GM23338 (cell line): ENCODE measurements around the gene ALOX12. TPM values are rescaled to one million over a fixed set of nuclear protein-coding genes. Genes with fewer than 3 reads are reported as not detected.
"Not testable (repeated sequence)": the region's sequence is repeated elsewhere in the genome, so short reads cannot be mapped to it uniquely, and the experiment has no call there.

Source experiments
- ATAC-seq: fragments of 200-7000 bp; cut with Tn5 transposase; 3 replicates; pipeline ENCODE4 v1.9.1; 2020
- DNase-seq: peaks from one replicate; pipeline ENCODE4 v3.0.0-alpha.2; 2015; ENCODE audit warnings: low spot score
- H2AFZ ChIP-seq: fragments of 200-600 bp; sonication (generic); 2 replicates; pipeline ENCODE4 v1.8.0; 2016; ENCODE audit warnings: antibody characterized with exemption, mild to moderate bottlenecking, moderate library complexity
- H3F3A ChIP-seq: fragments of 200-600 bp; sonication (generic); replicated peaks from 2 replicates; pipeline ENCODE4 v1.8.0; 2017; ENCODE audit warnings: antibody characterized with exemption, mixed run types, low read depth
- H3K27ac ChIP-seq: fragments of 200-600 bp; sonication (generic); 2 replicates; pipeline ENCODE4 v1.6.1; 2016; ENCODE audit warnings: low read depth
- H3K27me3 ChIP-seq: fragments of 200-600 bp; sonication (generic); 2 replicates; pipeline ENCODE4 v1.8.0; 2016; ENCODE audit warnings: mild to moderate bottlenecking, mixed run types, moderate library complexity; ENCODE audit not compliant: insufficient read depth
- H3K36me3 ChIP-seq: fragments of 200-600 bp; sonication (generic); 2 replicates; pipeline ENCODE4 v1.8.0; 2016; ENCODE audit warnings: mild to moderate bottlenecking; ENCODE audit not compliant: insufficient read depth
- H3K4me1 ChIP-seq: fragments of 200-600 bp; sonication (generic); 2 replicates; pipeline ENCODE4 v1.8.0; 2016; ENCODE audit warnings: mild to moderate bottlenecking, moderate library complexity; ENCODE audit not compliant: insufficient read depth
- H3K4me2 ChIP-seq: fragments of 200-600 bp; sonication (generic); 2 replicates; pipeline ENCODE4 v1.7.1; 2017; ENCODE audit warnings: mixed run types
- H3K4me3 ChIP-seq: fragments of 200-600 bp; sonication (generic); 2 replicates; pipeline ENCODE4 v1.6.1; 2016; ENCODE audit warnings: mixed run types
- H3K79me2 ChIP-seq: fragments of 200-600 bp; sonication (generic); replicated peaks from 2 replicates; pipeline ENCODE4 v1.8.0; 2017; ENCODE audit warnings: mild to moderate bottlenecking; ENCODE audit not compliant: insufficient read depth
- H3K9me2 ChIP-seq: fragments of 200-600 bp; sonication (generic); 2 replicates; pipeline ENCODE4 v1.8.0; 2017; ENCODE audit not compliant: insufficient read depth
- H4K20me1 ChIP-seq: fragments of 200-600 bp; sonication (generic); replicated peaks from 2 replicates; pipeline ENCODE4 v1.8.0; 2017; ENCODE audit warnings: mild to moderate bottlenecking; ENCODE audit not compliant: insufficient read depth
- H3K27ac Mint-ChIP-seq: 2 replicates; pipeline ENCODE4 v1.8.0; 2020; ENCODE audit warnings: inconsistent platforms, mild to moderate bottlenecking, moderate library complexity, mixed read lengths
- H3K27me3 Mint-ChIP-seq: 3 replicates; pipeline ENCODE4 v1.8.0; 2022; ENCODE audit warnings: low read depth, mild to moderate bottlenecking, moderate library complexity, mixed read lengths, inconsistent platforms; ENCODE audit not compliant: insufficient read depth, poor library complexity
- H3K36me3 Mint-ChIP-seq: 3 replicates; pipeline ENCODE4 v1.8.0; 2021; ENCODE audit warnings: low read depth, mild to moderate bottlenecking, inconsistent platforms, moderate library complexity, mixed read lengths
- H3K4me1 Mint-ChIP-seq: 3 replicates; pipeline ENCODE4 v1.8.0; 2020; ENCODE audit warnings: mild to moderate bottlenecking, inconsistent platforms, mixed read lengths
- H3K4me3 Mint-ChIP-seq: 3 replicates; pipeline ENCODE4 v1.8.0; 2021; ENCODE audit warnings: moderate library complexity, mild to moderate bottlenecking, inconsistent platforms, mixed read lengths
- H3K9me3 Mint-ChIP-seq: 3 replicates; pipeline ENCODE4 v1.8.0; 2020; ENCODE audit warnings: moderate library complexity, mild to moderate bottlenecking, inconsistent platforms, mixed read lengths
- EZH2 ChIP-seq: fragments of 200-600 bp; sonication (generic); IDR thresholded peaks from one replicate; pipeline ENCODE4 v1.8.0; 2017; ENCODE audit warnings: antibody characterized with exemption, mild to moderate bottlenecking, low read depth; ENCODE audit not compliant: unreplicated experiment
- JUNB ChIP-seq: IDR thresholded peaks from one replicate; pipeline ENCODE4 v1.6.1; 2016; ENCODE audit warnings: antibody characterized with exemption; ENCODE audit not compliant: unreplicated experiment
- POLR2AphosphoS5 ChIP-seq: IDR thresholded peaks from 2 replicates; pipeline ENCODE4 v1.6.1; 2016; ENCODE audit warnings: antibody characterized with exemption, low read depth
- ZNF114 ChIP-seq: fragments of 250-450 bp; sonication (Bioruptor Pico); IDR thresholded peaks from 2 replicates; pipeline ENCODE4 v1.5.0; 2020; ENCODE audit warnings: mild to moderate bottlenecking, moderate library complexity
- polyA plus RNA-seq: library from polyadenylated mRNA; unstranded; fragments of >200 nt; fragmentation: Nextera tagmentation; extraction: Ambion mirVana; gene quantifications from 2 replicates; pipeline ENCODE4 v1.2.1, GENCODE V29; 2016
- total RNA-seq: library from RNA; depleted of rRNA; stranded (reverse); fragments of >200 nt; shearing (Covaris generic); gene quantifications from 2 replicates; pipeline ENCODE4 v1.2.3, GENCODE V29; 2014
- TF ChIP-seq, protein P1 (sequence below): fragments of 250-450 bp; sonication (Bioruptor Pico); IDR thresholded peaks from 2 replicates; pipeline ENCODE4 v1.5.0; 2020; ENCODE audit warnings: mild to moderate bottlenecking, moderate library complexity

The ALOX12 gene
- total and polyA plus RNA-seq, 2 experiments from 2014 or later = 1.2 to 1.8 TPM

- TF ChIP-seq, protein P1, sequence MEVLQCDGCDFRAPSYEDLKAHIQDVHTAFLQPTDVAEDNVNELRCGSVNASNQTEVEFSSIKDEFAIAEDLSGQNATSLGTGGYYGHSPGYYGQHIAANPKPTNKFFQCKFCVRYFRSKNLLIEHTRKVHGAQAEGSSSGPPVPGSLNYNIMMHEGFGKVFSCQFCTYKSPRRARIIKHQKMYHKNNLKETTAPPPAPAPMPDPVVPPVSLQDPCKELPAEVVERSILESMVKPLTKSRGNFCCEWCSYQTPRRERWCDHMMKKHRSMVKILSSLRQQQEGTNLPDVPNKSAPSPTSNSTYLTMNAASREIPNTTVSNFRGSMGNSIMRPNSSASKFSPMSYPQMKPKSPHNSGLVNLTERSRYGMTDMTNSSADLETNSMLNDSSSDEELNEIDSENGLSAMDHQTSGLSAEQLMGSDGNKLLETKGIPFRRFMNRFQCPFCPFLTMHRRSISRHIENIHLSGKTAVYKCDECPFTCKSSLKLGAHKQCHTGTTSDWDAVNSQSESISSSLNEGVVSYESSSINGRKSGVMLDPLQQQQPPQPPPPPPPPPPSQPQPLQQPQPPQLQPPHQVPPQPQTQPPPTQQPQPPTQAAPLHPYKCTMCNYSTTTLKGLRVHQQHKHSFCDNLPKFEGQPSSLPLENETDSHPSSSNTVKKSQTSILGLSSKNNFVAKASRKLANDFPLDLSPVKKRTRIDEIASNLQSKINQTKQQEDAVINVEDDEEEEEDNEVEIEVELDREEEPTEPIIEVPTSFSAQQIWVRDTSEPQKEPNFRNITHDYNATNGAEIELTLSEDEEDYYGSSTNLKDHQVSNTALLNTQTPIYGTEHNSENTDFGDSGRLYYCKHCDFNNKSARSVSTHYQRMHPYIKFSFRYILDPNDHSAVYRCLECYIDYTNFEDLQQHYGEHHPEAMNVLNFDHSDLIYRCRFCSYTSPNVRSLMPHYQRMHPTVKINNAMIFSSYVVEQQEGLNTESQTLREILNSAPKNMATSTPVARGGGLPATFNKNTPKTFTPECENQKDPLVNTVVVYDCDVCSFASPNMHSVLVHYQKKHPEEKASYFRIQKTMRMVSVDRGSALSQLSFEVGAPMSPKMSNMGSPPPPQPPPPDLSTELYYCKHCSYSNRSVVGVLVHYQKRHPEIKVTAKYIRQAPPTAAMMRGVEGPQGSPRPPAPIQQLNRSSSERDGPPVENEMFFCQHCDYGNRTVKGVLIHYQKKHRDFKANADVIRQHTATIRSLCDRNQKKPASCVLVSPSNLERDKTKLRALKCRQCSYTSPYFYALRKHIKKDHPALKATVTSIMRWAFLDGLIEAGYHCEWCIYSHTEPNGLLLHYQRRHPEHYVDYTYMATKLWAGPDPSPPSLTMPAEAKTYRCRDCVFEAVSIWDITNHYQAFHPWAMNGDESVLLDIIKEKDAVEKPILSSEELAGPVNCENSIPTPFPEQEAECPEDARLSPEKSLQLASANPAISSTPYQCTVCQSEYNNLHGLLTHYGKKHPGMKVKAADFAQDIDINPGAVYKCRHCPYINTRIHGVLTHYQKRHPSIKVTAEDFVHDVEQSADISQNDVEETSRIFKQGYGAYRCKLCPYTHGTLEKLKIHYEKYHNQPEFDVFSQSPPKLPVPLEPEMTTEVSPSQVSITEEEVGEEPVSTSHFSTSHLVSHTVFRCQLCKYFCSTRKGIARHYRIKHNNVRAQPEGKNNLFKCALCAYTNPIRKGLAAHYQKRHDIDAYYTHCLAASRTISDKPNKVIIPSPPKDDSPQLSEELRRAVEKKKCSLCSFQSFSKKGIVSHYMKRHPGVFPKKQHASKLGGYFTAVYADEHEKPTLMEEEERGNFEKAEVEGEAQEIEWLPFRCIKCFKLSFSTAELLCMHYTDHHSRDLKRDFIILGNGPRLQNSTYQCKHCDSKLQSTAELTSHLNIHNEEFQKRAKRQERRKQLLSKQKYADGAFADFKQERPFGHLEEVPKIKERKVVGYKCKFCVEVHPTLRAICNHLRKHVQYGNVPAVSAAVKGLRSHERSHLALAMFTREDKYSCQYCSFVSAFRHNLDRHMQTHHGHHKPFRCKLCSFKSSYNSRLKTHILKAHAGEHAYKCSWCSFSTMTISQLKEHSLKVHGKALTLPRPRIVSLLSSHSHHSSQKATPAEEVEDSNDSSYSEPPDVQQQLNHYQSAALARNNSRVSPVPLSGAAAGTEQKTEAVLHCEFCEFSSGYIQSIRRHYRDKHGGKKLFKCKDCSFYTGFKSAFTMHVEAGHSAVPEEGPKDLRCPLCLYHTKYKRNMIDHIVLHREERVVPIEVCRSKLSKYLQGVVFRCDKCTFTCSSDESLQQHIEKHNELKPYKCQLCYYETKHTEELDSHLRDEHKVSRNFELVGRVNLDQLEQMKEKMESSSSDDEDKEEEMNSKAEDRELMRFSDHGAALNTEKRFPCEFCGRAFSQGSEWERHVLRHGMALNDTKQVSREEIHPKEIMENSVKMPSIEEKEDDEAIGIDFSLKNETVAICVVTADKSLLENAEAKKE (CRISPR knock-in tag) = no peak
- no peak for TF ChIP-seq POLR2AphosphoS5
Measured at GRCh38 chr17:7048968-7049367, 53.1 kb downstream of the ALOX12 start (continued).

- not testable (repeated sequence) for H3K9me2 ChIP-seq, H3K27ac ChIP-seq, H3K36me3 Mint-ChIP-seq, H3K9me3 Mint-ChIP-seq, H3F3A ChIP-seq, H3K4me3 Mint-ChIP-seq, H3K4me2 ChIP-seq, H3K36me3 ChIP-seq, H3K4me1 ChIP-seq, H3K27ac Mint-ChIP-seq, H3K79me2 ChIP-seq, H2AFZ ChIP-seq, H3K4me3 ChIP-seq, ATAC-seq, H4K20me1 ChIP-seq, DNase-seq
- Mint-ChIP-seq H3K4me1 (peaks cover 22% of the 10 kb centered on the region), H3K27me3 (peaks cover 16% of the 10 kb centered on the region)
- peaks cover 21% of the 10 kb centered on the region for H3K27me3 ChIP-seq
Measured at GRCh38 chr17:7050583-7050982, 54.7 kb downstream of the ALOX12 start.

- Histone ChIP-seq H3K79me2 (no peaks in the 10 kb centered on the region), H3K27ac (no peak overlapping the region), H3K4me3 (no peak overlapping the region), H3K4me1 (no peaks in the 10 kb centered on the region), H3K27me3 (no peaks in the 10 kb centered on the region), H4K20me1 (no peaks in the 10 kb centered on the region), H3K9me2 (no peaks in the 10 kb centered on the region), H2AFZ (0 out of 2 replicates have a peak overlapping the region, but pooled peaks have one; percentile 52), H3K4me2 (no peak overlapping the region), H3K36me3 (no peaks in the 10 kb centered on the region), H3F3A (no peaks in the 10 kb centered on the region)
- Mint-ChIP-seq H3K4me1 (peaks cover 6% of the 10 kb centered on the region; the same call in 2 of the 3 replicates), H3K9me3 (no peaks in the 10 kb centered on the region), H3K36me3 (no peaks in the 10 kb centered on the region), H3K4me3 (no peak overlapping the region), H3K27ac (no peak overlapping the region), H3K27me3 (peaks cover 1% of the 10 kb centered on the region)
- ATAC-seq (no peak), DNase-seq (no peak)
- TF ChIP-seq EZH2 (no peak), ZNF114 (CRISPR knock-in tag) (no peak), JUNB (no peak)
- TF ChIP-seq, protein P1 (CRISPR knock-in tag) = no peak
Measured at GRCh38 chr17:7056386-7056785, 60.5 kb downstream of the ALOX12 start.
